Choroid plexus epithelial cell (primary cell): ENCODE measurements around the gene FGF3.

Experiments
- DNase-seq: peaks from one replicate; pipeline ENCODE4 v3.0.0-alpha.2; 2010; ENCODE audit warnings: low read depth
- H3K4me3 ChIP-seq: 2 replicates; pipeline ENCODE4 v1.5.1; 2011; ENCODE audit warnings: low read depth, mild to moderate bottlenecking, control low read depth, low read length, moderate library complexity
- CTCF ChIP-seq: conservative IDR thresholded peaks from 2 replicates; pipeline ENCODE4 v1.5.1; 2011; ENCODE audit warnings: low read depth, mild to moderate bottlenecking, control low read depth, inconsistent platforms, low read length, moderate library complexity

The FGF3 gene

GRCh38 chr11:69797737-69798528 is 21.3 kb downstream of the FGF3 start:
- no peak overlapping the region for H3K4me3 ChIP-seq
- no peak for TF ChIP-seq CTCF
- no peak for DNase-seq

GRCh38 chr11:69797156-69797555 is 22.1 kb downstream of the FGF3 start:
- no peak for DNase-seq
- H3K4me3 ChIP-seq, result no peak overlapping the region
- peak; percentile 20 for TF ChIP-seq CTCF

GRCh38 chr11:69796063-69796462 is 23.2 kb downstream of the FGF3 start:
- no peak for TF ChIP-seq CTCF
- DNase-seq, result no peak
- no peak overlapping the region for H3K4me3 ChIP-seq

- H3K4me3 ChIP-seq, result no peak overlapping the region
- peak; percentile 72 for DNase-seq
- no peak for TF ChIP-seq CTCF
These were observed 27.7 kb downstream of the FGF3 start for GRCh38 chr11:69791276-69792180.

GRCh38 chr11:69788956-69789355 is 30.3 kb downstream of the FGF3 start:
- no peak for DNase-seq

GRCh38 chr11:69787906-69788305 is 31.3 kb downstream of the FGF3 start:
- DNase-seq, result no peak
- no peak overlapping the region for H3K4me3 ChIP-seq
- TF ChIP-seq CTCF, result no peak

More at GRCh38 chr11:69788956-69789355, 30.3 kb downstream of the FGF3 start:
- no peak for TF ChIP-seq CTCF
- H3K4me3 ChIP-seq, result no peak overlapping the region
